T-helper 9 cell (primary cell): ENCODE data around the gene SPESP1.
"Not testable (repeated sequence)": the region's sequence is repeated elsewhere in the genome, so short reads cannot be mapped to it uniquely, and the experiment has no call there.

Experiments used
- DNase-seq: peaks from one replicate; pipeline ENCODE4 v3.0.0-alpha.2; 2020

The SPESP1 gene

DNA sequence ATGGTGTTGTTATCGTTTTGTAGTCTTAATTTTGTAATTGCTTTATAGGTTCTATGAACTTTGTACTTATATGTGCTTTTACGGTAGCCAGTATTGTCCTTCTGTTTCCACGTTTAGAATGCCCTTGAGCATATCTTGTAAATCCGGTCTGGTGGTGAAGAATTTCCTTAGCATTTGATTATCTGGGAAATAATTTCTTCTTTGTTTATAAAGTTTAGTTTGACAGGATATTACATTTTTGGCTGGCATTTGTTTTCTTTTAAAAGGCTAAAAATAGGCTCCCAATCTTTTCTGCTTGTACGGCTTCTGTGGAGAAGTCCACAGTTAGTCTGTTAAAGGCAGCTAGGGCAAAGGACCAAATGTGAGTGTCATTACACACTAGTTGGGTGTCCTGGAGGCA lies 36.7 kb downstream of the SPESP1 start:
- DNase-seq: no peak

DNA sequence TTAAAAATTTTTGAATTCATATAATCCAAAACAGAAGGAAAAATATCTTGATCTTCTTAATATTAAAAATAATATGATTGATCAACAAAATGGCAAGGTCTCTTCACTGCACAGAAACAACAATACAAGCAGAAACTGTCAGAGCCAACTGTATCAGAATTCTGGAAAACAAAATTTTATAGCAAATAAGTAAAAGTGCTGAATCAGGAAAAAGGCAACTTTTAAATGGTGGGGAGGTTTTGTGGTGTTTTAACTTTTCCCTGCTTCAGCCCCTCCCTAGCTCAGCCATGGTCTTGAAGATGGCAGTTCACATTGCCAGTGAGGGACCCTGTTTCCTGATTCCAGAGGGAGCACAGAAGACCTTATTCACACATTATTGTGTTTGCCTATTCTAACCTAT lies 37.6 kb downstream of the SPESP1 start:
- DNase-seq: no peak

DNA sequence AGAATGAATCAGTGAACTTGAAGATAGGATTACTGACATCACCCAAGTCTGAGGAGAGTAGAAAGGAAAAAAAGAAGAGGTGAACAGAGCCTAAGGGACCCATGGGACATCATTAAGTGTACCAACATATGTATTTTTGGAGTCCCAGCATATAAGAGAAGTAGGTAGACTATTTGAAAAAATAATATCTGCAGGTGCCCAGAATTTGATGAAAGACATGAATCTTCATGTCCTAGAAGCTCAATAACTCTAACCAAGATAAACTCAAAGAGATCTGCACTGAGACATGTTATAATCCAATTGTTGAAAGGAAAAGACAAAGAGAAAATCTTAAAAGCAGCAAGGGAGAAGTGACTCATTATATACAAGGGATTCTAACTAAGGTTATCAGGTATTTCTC lies 39.0 kb downstream of the SPESP1 start:
- DNase-seq: no peak

DNA sequence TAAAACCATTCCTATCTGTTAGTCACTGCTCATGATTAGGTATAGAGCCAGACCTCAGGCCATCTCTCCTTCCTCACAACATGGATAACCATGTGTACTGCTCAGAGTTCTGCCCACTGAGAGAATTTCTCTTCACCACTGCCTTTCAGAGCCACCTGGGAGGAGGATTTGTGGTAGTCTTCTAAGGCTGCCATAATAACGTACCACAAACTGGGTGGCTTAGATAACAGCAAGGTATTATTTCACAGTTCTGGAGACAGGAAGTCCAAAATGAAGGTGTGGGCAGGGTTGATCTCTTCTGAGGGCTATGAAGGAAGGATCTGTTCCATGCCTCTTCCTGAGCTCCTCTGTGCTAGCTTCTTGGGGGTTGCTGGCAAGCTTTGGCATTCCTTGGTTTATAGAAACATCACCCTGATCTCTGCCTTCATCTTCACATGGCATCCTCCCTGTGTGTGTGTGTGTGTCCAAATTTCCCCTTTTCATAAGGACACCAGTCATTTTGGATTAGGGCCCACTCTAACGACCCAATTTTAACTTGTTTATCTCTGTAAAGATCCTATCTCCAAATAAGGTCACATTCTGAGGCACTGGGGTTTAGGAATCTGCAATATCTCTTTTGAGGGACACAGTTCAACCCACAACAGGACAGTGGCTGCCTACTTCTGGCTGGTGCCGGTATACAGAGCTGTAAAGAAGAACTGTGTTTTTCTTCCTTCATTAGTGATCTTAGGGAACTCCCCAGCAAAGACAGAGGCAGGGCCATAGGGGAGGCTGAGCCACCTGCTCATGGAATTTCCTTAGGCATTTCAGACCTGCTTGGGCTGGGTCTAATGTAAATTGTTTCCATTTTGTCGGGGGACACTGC lies 42.1 kb downstream of the SPESP1 start:
- no peak for DNase-seq

DNA sequence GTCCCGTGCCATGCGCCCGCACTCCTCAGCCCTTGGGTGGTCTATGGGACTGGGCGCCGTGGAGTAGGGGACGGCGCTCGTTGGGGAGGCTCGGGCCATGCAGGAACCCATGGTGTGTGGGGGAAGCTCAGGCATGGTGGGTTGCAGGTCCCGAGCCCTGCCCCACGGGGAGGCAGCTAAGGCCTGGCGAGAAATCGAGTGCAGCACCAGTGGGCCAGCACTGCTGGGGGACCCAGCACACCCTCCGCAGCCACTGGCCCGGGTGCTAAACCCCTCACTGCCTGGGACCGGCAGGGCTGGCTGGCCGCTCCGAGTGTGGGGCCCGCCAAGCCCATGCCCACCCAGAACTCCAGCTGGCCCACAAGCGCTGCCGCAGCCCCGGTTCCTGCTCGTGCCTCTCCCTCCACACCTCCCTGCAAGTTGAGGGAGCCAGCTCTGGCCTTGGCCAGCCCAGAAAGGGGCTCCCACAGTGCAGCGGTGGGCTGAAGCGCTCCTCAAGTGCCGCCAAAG lies 45.4 kb downstream of the SPESP1 start:
- DNase-seq: not testable (repeated sequence)

DNA sequence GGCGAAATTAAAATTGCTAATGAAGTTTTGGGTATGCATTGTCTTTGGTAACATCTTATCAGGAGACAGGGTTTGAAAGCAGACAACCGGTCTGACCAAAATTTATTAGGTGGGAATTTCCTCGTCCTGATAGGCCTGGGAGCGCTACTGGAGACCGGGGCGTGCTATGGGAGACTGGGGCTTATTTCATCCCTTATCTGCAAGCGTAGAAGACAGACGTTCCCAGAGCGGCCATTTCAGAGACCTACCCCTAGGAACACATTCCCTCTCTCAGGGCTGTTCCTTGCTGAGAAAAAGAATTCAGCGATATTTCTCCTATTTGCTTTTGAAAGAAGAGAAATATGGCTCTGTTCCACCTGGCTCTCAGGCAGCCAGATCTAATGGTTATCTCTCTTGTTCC lies 47.1 kb downstream of the SPESP1 start:
- not testable (repeated sequence) for DNase-seq

DNA sequence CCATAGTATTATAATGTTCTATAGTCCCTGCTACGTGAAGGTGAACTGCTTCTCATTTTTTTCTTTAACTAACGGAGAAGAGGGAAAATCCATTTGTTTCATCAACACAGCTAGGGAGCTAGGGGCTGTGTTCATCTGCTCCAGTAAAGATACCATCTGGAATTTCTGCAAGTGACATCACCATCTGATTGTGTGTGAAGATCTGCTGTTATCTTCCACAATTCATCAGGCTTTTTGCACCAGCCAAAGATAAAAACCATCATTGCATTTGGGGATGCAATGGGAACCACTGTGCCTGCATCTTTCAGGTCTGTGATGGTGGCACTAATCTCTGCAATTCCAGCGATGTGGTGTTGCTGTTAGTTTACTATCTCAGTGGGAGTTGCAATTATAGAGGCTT lies 48.7 kb downstream of the SPESP1 start:
- no peak for DNase-seq

DNA sequence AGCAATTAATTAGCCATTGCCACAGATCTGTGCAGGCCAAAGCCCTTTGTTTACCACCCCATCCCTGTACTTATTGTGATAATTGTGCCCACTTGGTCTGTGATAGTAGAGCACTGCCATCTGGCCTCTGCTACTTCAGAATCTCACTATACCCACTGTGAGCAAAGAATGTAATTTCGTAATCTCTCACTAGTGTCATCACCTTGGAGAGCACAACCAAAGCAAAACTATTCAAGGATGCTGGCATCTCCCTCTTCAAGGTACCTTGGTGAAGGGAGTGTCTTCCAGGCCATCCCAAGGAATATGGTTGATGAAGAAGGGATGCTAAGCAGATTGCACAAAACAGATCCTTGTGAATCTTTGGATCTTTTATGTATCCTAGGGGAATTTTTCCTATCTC lies 49.5 kb downstream of the SPESP1 start:
- DNase-seq: no peak

DNA sequence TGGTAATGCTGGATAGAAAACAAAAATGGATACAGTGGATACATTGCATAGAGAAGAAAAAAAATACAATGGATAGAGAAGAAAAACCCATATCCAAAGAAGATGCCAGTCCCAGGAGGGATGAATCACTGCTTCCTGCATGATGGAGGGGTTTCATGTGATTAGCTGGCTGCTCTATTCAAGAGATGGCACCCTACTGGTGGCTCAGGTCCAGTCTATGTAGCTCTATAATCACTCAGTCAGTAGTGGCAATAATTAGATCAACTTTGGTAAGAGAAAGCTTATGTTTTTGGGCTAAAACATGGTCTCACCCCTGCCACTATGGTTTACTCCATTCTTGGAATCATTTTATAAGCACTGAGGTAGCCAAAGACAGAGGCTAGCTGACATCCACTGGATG lies 50.5 kb downstream of the SPESP1 start:
- no peak for DNase-seq

DNA sequence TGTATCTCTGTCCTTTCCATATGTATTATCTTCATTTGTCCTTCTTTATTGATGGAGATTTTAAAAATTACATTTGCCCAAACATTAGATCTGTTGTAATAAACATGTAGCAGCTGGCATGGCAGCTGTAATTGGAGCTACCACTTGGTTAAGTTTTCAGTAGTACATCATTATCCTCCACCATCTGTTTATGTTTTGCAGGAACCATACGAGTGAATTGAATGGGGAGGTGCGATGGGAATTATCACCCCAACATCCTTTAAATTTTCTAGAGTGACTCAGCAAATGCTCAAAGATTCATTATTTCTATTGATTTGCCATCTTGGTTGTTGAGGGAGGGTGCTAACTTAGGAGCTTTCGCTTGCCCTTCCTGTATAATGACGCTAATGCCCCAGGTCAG lies 51.6 kb downstream of the SPESP1 start:
- no peak for DNase-seq

DNA sequence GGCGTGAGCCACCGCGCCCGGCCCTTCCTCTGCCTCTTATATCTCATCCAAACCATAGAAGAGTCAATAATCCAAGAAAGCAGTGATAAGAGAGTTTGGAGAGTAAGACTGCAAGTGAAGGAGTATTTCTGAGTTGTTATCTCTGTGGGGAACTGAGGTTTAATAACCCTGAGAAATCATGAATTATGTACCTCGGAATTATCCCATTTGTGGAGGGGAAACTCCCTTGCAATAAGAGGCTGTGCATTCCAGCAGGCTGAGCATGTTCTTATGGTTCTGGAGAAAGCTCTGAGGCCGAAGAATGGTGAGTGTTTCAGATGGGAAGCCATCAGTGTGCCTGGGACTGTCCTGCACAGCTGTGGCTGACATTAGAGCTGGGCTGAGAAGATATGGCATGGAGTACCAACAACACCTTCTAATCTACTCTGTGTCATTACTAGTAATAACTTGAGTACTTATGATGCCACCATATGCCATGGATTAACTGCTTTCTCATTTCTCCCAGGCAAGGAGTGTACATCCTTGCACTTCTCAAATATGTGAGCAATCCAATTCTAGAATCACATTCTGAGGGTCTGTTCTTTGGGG lies 52.7 kb downstream of the SPESP1 start:
- DNase-seq: no peak

DNA sequence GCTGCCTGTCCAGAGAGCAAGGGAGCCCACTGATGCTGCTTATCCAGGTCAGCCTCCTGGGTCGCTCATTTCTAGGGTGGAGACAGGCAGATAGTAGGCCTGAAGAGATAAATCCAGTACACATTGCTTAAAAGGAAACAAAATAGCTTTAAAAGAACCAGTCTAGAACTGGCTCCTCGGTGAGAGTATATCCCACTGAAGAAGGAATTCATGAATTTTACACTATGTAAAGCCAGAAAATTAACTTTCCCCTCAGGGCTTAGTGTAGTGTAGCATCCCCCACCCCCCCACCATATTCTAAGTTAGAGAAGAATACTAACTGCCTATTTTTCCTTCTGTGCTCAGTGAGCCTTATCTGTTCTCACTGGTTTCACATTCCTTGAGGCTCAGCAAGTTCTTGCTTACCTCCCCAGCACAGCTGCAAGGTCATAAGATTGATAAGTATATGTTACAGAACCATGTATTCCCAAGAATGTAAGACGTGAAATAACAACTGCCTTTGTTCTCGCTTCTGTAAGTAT lies 53.7 kb downstream of the SPESP1 start:
- DNase-seq: no peak

DNA sequence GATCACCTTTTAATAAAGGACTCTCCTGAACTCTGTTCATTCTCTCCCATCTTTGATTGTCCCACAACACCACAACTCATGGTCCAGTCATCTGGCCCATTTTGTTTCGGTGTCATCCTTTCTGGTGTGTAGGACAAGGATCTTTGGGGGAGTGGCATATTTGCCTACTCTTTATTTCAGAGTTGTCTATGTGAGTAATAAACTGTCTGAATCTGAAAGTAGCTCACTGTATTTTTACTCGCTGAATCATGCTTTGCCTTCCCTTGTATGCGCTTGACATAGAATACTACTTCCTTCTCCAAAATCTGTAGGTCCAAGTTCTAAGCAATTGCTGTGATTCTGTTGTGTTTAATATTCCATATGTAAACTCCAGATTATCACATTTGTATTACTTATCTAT lies 54.3 kb downstream of the SPESP1 start:
- DNase-seq: no peak

DNA sequence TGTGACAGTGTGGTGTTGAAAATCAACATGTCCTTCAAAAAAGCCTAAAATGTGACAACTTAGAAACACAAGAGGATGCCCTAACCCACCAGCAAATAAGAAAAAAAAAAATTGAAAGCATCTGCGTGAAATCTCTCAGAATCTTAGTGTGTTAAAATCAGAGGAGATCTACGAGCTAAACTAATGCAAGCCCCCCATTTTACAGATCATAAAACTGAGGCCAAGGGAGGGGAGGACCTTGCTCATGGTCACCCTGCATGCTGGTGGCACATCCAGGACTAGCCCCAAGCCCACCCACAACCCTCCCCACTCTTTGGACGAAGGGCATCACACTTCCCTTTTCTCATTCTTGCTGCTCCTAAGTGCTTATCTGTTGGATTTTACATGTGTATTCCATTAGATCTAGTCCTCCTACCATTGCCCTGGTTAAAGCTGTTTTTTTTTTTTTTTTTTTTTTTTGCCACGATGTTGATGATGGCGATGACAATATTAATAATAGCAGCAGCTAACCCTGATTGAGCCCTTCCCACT lies 55.1 kb downstream of the SPESP1 start:
- DNase-seq: no peak

DNA sequence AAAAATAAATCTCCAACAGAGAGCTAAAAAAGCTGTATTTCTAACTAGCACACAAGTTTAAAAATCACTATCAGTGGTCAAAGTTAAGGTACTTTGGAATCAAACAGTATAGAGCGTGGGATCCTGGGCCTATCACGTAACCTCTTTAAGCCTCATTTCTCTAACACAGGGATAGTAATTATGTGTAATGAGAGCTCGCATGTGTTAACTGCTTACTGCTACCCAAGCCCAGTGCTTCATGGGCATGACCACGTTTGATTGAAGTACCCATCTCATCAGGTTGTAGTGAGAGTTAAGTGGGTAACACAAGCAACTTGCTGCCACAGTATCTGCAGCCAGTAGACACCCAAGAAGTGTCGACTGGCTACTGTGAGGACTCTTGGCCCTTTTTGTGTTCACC lies 56.0 kb downstream of the SPESP1 start:
- no peak for DNase-seq

DNA sequence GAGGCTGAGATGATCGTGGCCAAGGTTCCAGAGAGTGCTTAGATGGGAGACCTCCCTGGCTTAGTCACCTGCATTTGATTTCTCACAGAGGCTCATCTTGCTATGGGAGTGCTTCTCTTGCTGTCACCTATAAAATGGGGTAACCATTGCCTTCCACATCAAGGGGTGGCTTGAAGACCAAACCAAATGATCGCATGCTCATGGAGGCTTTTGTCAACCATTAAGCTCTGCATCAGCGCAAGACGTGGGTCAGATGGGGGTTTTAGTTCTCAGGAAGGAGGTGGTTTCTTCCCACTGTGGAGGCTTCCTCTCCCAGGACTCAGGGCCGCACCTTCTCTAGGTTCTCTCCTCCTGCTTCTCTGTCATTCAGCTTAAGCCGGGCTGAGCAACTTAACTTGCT lies 56.8 kb downstream of the SPESP1 start:
- no peak for DNase-seq

DNA sequence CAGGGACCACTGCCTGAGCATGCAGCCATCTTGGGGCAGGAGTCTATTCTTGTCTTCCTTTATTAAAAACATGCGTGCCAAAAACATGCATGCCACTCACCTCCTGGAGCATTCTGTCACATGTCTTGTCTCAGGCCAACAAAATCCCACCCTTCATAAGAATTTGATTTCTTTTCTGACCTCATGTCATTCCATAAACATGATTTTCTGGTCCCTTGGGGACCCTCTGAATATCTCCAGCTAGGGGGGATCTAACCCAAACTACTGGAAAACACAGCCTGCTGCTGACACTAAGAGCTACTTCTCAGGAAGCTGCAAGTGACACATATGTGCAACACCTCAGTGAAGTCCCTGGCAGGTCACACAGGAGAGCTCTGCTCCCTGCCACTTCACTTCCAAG lies 57.4 kb downstream of the SPESP1 start:
- no peak for DNase-seq

DNA sequence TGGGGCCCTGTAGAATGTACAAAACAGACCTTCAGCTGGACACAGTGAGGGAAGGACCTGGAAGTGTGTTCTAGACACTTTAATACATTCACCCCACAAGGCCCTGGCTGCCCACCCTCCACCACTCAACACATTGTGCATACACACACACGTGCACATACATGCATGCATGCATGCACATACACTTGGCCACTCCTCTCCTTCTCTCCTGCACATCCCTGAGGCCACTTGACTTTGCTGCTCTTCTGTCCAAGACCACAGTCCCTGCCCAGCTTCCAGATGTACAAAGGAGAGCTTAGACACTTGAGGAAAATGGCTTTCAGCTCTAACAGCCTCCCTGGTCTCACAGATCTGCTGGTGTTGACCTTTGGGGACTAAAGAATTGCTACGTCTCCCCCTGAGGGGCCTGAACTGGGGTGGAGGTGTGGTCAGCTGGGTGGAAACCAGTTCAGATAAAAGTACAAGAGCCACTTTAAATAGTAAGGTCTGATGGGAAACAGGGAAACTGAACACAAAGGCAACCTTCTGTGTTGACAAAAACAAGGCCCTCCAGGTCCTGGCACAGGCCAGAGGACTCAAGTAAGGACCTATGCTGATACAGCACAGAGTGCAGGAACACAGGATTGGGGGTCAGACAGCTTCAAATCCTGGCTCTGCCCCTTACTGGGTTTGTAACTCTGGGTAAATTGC lies 59.4 kb downstream of the SPESP1 start:
- DNase-seq: no peak

DNA sequence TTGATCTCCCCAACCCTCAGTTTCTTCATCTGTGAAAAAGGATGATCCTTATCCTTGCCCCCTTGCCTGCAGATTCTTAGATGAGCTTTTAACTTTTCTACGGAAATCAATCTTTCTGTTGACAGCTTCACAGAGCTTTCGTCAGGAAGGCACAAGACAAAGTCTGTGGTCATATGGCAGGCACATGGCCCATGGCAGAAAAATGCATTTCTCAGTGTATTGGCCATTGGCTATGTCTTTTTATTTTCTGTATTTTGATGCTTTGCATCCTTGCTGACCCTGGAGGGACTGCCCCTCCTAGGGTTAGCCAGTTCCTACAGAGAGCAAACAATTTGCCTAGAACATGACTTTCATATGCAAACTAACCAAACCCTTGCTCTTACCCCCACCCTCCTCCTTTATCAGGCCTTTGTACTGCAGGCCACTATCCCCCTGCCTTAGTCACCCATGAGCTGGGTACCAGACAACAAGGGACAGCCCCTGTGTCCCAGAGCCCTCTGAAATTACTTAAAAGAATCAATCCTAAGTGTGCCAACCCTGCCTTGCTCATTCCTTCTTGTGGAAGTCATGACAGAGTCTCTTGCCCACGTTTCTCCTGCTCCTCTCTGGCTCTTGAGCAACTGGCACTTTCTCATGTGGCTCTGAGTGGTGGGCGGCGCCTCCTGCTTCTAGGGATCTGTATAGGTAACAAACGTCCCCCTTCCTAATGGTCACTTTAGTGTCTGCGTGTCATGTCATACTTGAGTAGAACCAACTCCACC lies 60.1 kb downstream of the SPESP1 start:
- no peak for DNase-seq

DNA sequence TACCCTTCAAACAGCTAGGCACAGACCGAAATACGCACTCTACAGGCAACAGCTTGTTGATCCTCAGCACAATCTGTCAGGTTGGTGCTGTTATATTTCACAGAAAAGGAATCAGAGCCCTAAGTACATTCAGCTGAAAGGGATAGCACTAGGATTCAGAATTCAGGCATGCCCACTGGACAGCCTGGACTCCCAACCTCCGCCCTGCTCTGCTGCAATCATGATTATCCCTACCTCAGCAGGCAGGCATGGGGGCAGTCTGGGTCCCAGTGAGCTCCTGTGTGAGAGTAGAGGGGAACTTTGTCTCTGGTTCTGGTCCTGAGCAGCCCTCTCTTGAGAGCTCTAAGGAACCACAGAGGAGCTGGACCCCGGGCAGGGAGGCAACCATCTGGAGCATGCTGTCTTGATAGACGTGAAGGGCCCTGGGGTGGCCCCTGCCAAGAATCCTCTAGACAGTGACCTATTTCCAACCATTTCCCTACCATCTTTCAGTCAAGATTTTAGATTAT lies 60.7 kb downstream of the SPESP1 start:
- no peak for DNase-seq

DNA sequence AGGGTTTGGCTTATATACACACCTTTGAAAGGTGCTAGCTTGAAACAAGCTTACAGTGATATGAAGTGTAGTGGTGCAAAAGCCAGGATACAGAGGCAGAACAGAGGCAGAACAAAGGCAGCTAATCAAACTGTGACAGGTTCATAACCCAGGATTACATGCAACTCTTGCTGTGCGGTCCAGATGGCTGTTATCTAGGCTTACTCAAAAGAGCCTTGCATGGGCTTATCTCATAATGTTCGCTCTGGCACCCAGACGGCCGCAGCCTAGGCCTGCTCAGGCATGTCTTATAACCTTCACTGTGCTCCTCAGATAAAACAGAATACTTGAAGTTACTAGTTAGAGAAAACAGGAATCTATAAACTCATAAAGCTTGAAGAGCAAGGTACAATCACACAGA lies 61.4 kb downstream of the SPESP1 start:
- DNase-seq: no peak

DNA sequence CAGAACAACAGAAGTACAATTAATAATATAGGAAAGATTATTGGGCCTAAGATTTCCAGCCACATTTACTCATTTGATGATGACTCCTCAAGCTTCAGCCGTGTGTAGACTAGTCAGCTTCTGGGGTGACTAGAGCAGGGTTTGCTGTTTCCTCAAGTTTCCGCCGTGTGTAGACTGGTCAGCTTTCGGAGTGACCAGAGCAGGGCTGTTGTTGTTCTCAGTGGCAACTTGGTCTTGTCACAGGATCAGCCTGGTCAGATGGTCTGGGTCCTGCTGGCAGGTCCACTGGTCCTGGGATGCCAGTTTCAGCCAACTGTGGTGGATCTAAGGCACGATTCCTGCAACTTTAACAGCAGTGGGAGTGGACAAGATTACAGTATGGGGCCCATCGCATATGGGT lies 62.4 kb downstream of the SPESP1 start:
- DNase-seq: no peak
